GM23338 (cell line): ENCODE measurements around the gene SLC20A1. TPM values are rescaled to one million over a fixed set of nuclear protein-coding genes. Genes with fewer than 3 reads are reported as not detected.
"Not testable (repeated sequence)": the region's sequence is repeated elsewhere in the genome, so short reads cannot be mapped to it uniquely, and the experiment has no call there.

Source experiments
- ATAC-seq: fragments of 200-7000 bp; cut with Tn5 transposase; 3 replicates; pipeline ENCODE4 v1.9.1; 2020
- DNase-seq: peaks from one replicate; pipeline ENCODE4 v3.0.0-alpha.2; 2015; ENCODE audit warnings: low spot score
- H2AFZ ChIP-seq: fragments of 200-600 bp; sonication (generic); 2 replicates; pipeline ENCODE4 v1.8.0; 2016; ENCODE audit warnings: antibody characterized with exemption, mild to moderate bottlenecking, moderate library complexity
- H3F3A ChIP-seq: fragments of 200-600 bp; sonication (generic); replicated peaks from 2 replicates; pipeline ENCODE4 v1.8.0; 2017; ENCODE audit warnings: antibody characterized with exemption, mixed run types, low read depth
- H3K27ac ChIP-seq: fragments of 200-600 bp; sonication (generic); 2 replicates; pipeline ENCODE4 v1.6.1; 2016; ENCODE audit warnings: low read depth
- H3K27me3 ChIP-seq: fragments of 200-600 bp; sonication (generic); 2 replicates; pipeline ENCODE4 v1.8.0; 2016; ENCODE audit warnings: mild to moderate bottlenecking, mixed run types, moderate library complexity; ENCODE audit not compliant: insufficient read depth
- H3K36me3 ChIP-seq: fragments of 200-600 bp; sonication (generic); 2 replicates; pipeline ENCODE4 v1.8.0; 2016; ENCODE audit warnings: mild to moderate bottlenecking; ENCODE audit not compliant: insufficient read depth
- H3K4me1 ChIP-seq: fragments of 200-600 bp; sonication (generic); 2 replicates; pipeline ENCODE4 v1.8.0; 2016; ENCODE audit warnings: mild to moderate bottlenecking, moderate library complexity; ENCODE audit not compliant: insufficient read depth
- H3K4me2 ChIP-seq: fragments of 200-600 bp; sonication (generic); 2 replicates; pipeline ENCODE4 v1.7.1; 2017; ENCODE audit warnings: mixed run types
- H3K4me3 ChIP-seq: fragments of 200-600 bp; sonication (generic); 2 replicates; pipeline ENCODE4 v1.6.1; 2016; ENCODE audit warnings: mixed run types
- H3K79me2 ChIP-seq: fragments of 200-600 bp; sonication (generic); replicated peaks from 2 replicates; pipeline ENCODE4 v1.8.0; 2017; ENCODE audit warnings: mild to moderate bottlenecking; ENCODE audit not compliant: insufficient read depth
- H3K9me2 ChIP-seq: fragments of 200-600 bp; sonication (generic); 2 replicates; pipeline ENCODE4 v1.8.0; 2017; ENCODE audit not compliant: insufficient read depth
- H4K20me1 ChIP-seq: fragments of 200-600 bp; sonication (generic); replicated peaks from 2 replicates; pipeline ENCODE4 v1.8.0; 2017; ENCODE audit warnings: mild to moderate bottlenecking; ENCODE audit not compliant: insufficient read depth
- H3K27ac Mint-ChIP-seq: 2 replicates; pipeline ENCODE4 v1.8.0; 2020; ENCODE audit warnings: inconsistent platforms, mild to moderate bottlenecking, moderate library complexity, mixed read lengths
- H3K27me3 Mint-ChIP-seq: 3 replicates; pipeline ENCODE4 v1.8.0; 2022; ENCODE audit warnings: low read depth, mild to moderate bottlenecking, moderate library complexity, mixed read lengths, inconsistent platforms; ENCODE audit not compliant: insufficient read depth, poor library complexity
- H3K36me3 Mint-ChIP-seq: 3 replicates; pipeline ENCODE4 v1.8.0; 2021; ENCODE audit warnings: low read depth, mild to moderate bottlenecking, inconsistent platforms, moderate library complexity, mixed read lengths
- H3K4me1 Mint-ChIP-seq: 3 replicates; pipeline ENCODE4 v1.8.0; 2020; ENCODE audit warnings: mild to moderate bottlenecking, inconsistent platforms, mixed read lengths
- H3K4me3 Mint-ChIP-seq: 3 replicates; pipeline ENCODE4 v1.8.0; 2021; ENCODE audit warnings: moderate library complexity, mild to moderate bottlenecking, inconsistent platforms, mixed read lengths
- H3K9me3 Mint-ChIP-seq: 3 replicates; pipeline ENCODE4 v1.8.0; 2020; ENCODE audit warnings: moderate library complexity, mild to moderate bottlenecking, inconsistent platforms, mixed read lengths
- CREB1 ChIP-seq: fragments of 250-450 bp; sonication (Bioruptor Pico); IDR thresholded peaks from 2 replicates; pipeline ENCODE4 v1.5.0; 2020; ENCODE audit warnings: low read depth, mild to moderate bottlenecking, moderate library complexity
- JUNB ChIP-seq: IDR thresholded peaks from one replicate; pipeline ENCODE4 v1.6.1; 2016; ENCODE audit warnings: antibody characterized with exemption; ENCODE audit not compliant: unreplicated experiment
- NANOG ChIP-seq: IDR thresholded peaks from 2 replicates; pipeline ENCODE4 v1.6.1; 2016; ENCODE audit warnings: antibody characterized with exemption, borderline replicate concordance
- POLR2AphosphoS5 ChIP-seq: IDR thresholded peaks from 2 replicates; pipeline ENCODE4 v1.6.1; 2016; ENCODE audit warnings: antibody characterized with exemption, low read depth
- ZNF331 ChIP-seq: fragments of 250-450 bp; sonication (Bioruptor Pico); IDR thresholded peaks from 2 replicates; pipeline ENCODE4 v1.5.0; 2020; ENCODE audit warnings: low read depth, mild to moderate bottlenecking, moderate library complexity
- polyA plus RNA-seq: library from polyadenylated mRNA; unstranded; fragments of >200 nt; fragmentation: Nextera tagmentation; extraction: Ambion mirVana; gene quantifications from 2 replicates; pipeline ENCODE4 v1.2.1, GENCODE V29; 2016
- total RNA-seq: library from RNA; depleted of rRNA; stranded (reverse); fragments of >200 nt; shearing (Covaris generic); gene quantifications from 2 replicates; pipeline ENCODE4 v1.2.3, GENCODE V29; 2014
- TF ChIP-seq, protein P1 (sequence below): IDR thresholded peaks from one replicate; pipeline ENCODE4 v1.6.1; 2018; ENCODE audit warnings: antibody characterized with exemption; ENCODE audit not compliant: unreplicated experiment
- TF ChIP-seq, protein P2 (sequence below), 2 experiments: fragments of 200-600 bp in 1 of 2; sonication (generic) in 1 of 2; conservative IDR thresholded peaks; 2 replicates each; pipeline versions ENCODE4 v1.5.1 to v1.6.1; 2016 to 2017; ENCODE audit warnings: antibody characterized with exemption in 2 of 2, low read depth in 2 of 2, mild to moderate bottlenecking in 2 of 2, moderate library complexity in 1 of 2
- TF ChIP-seq, protein P3 (sequence below): IDR thresholded peaks from 2 replicates; pipeline ENCODE4 v1.6.1; 2016; ENCODE audit warnings: antibody characterized with exemption

Gene SLC20A1
- total and polyA plus RNA-seq, 2 experiments from 2014 or later: 52.9 to 84.3 TPM

DNA sequence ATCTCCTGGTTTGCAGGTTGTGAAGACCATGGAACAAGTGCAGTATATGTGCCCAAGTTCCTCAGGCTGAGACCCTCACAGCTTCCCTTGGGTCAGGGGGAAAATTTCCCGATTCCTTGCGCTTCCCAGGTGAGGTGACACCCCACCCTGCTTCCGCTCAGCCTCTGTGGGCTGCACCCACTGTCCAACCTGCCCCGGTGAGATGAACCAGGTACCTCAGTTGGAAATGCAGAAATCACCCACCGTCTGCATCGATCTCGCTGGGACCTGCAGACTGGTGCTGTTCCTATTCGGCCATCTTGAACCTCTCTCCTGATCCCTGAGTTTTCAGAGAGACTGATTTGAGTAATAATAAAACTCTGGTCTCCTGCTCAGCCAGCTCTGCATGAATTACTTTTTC, 30.7 kb upstream of the SLC20A1 start (continued):
- TF ChIP-seq, protein P1, sequence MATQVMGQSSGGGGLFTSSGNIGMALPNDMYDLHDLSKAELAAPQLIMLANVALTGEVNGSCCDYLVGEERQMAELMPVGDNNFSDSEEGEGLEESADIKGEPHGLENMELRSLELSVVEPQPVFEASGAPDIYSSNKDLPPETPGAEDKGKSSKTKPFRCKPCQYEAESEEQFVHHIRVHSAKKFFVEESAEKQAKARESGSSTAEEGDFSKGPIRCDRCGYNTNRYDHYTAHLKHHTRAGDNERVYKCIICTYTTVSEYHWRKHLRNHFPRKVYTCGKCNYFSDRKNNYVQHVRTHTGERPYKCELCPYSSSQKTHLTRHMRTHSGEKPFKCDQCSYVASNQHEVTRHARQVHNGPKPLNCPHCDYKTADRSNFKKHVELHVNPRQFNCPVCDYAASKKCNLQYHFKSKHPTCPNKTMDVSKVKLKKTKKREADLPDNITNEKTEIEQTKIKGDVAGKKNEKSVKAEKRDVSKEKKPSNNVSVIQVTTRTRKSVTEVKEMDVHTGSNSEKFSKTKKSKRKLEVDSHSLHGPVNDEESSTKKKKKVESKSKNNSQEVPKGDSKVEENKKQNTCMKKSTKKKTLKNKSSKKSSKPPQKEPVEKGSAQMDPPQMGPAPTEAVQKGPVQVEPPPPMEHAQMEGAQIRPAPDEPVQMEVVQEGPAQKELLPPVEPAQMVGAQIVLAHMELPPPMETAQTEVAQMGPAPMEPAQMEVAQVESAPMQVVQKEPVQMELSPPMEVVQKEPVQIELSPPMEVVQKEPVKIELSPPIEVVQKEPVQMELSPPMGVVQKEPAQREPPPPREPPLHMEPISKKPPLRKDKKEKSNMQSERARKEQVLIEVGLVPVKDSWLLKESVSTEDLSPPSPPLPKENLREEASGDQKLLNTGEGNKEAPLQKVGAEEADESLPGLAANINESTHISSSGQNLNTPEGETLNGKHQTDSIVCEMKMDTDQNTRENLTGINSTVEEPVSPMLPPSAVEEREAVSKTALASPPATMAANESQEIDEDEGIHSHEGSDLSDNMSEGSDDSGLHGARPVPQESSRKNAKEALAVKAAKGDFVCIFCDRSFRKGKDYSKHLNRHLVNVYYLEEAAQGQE: no peak

DNA sequence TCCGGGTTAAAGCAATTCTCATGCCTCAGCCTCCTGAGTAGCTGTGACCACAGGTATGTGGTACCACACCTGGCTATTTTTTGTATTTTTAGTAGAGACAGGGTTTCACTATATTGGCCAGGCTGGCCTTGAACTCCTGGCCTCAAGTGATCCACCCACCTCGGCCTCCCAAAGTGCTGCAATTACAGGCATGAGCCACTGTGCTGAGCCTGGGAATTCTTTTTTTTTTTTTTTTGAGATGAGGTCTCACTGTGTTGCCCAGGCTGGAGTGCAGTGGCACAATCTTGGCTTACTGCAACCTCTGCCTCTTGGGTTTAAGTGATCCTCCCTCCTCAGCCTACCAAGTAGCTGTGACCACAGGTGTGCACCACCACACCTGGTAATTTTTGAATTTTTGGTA, 29.9 kb upstream of the SLC20A1 start:
- not testable (repeated sequence) for H3K27me3 ChIP-seq, H2AFZ ChIP-seq, H3K79me2 ChIP-seq, H3K36me3 ChIP-seq, H3F3A ChIP-seq, H3K36me3 Mint-ChIP-seq, H3K9me3 Mint-ChIP-seq, H3K4me3 Mint-ChIP-seq, H3K27me3 Mint-ChIP-seq, H3K4me2 ChIP-seq, H3K4me3 ChIP-seq, H4K20me1 ChIP-seq, ATAC-seq, H3K27ac ChIP-seq, H3K27ac Mint-ChIP-seq, H3K9me2 ChIP-seq, DNase-seq, H3K4me1 ChIP-seq
- H3K4me1 Mint-ChIP-seq: peaks cover 16% of the 10 kb centered on the region; the same call in 2 of the 3 replicates

DNA sequence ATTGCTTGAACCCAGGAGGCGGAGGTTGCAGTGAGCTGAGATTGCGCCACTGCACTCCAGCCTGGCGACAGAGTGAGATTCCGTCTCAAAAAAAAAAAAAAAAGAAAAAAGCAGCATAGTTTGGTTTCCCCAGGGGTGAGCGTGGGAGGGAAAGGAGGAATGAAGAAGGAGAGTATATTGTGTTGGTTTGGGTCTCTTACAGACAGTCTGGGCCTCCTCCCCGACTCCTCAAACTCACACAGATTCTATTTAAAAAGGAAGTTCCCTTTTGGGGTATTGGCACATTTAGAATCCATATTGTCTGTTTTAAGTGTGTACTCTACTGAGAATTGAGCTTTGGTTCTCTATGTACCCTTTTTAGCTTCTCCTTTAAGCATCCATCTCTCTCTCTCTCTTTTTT, 27.4 kb upstream of the SLC20A1 start:
- peaks cover 30% of the 10 kb centered on the region for H3K4me1 Mint-ChIP-seq
- Histone ChIP-seq H3K4me1 (no peaks in the 10 kb centered on the region; the same call in none of the 2 replicates), H4K20me1 (no peaks in the 10 kb centered on the region), H3K36me3 (no peaks in the 10 kb centered on the region), H3K27me3 (no peaks in the 10 kb centered on the region), H3K4me3 (no peak overlapping the region), H3K9me2 (no peaks in the 10 kb centered on the region), H3K27ac (no peak overlapping the region), H3K79me2 (no peaks in the 10 kb centered on the region), H2AFZ (0 out of 2 replicates have a peak overlapping the region, but pooled peaks have one; percentile 32), H3F3A (no peaks in the 10 kb centered on the region), H3K4me2 (no peak overlapping the region)
- no peak overlapping the region for H3K4me3 Mint-ChIP-seq
- H3K27me3 Mint-ChIP-seq: peaks cover 14% of the 10 kb centered on the region
- TF ChIP-seq, protein P2, sequence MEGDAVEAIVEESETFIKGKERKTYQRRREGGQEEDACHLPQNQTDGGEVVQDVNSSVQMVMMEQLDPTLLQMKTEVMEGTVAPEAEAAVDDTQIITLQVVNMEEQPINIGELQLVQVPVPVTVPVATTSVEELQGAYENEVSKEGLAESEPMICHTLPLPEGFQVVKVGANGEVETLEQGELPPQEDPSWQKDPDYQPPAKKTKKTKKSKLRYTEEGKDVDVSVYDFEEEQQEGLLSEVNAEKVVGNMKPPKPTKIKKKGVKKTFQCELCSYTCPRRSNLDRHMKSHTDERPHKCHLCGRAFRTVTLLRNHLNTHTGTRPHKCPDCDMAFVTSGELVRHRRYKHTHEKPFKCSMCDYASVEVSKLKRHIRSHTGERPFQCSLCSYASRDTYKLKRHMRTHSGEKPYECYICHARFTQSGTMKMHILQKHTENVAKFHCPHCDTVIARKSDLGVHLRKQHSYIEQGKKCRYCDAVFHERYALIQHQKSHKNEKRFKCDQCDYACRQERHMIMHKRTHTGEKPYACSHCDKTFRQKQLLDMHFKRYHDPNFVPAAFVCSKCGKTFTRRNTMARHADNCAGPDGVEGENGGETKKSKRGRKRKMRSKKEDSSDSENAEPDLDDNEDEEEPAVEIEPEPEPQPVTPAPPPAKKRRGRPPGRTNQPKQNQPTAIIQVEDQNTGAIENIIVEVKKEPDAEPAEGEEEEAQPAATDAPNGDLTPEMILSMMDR (conservative IDR thresholded peaks at IDR 0.05; ENCODE audit: low read depth in 2 of 2): no peak
- TF ChIP-seq, protein P3, sequence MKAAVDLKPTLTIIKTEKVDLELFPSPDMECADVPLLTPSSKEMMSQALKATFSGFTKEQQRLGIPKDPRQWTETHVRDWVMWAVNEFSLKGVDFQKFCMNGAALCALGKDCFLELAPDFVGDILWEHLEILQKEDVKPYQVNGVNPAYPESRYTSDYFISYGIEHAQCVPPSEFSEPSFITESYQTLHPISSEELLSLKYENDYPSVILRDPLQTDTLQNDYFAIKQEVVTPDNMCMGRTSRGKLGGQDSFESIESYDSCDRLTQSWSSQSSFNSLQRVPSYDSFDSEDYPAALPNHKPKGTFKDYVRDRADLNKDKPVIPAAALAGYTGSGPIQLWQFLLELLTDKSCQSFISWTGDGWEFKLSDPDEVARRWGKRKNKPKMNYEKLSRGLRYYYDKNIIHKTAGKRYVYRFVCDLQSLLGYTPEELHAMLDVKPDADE: no peak
- TF ChIP-seq, protein P1: no peak
- no peak for TF ChIP-seq JUNB
- no peak for TF ChIP-seq POLR2AphosphoS5
- no peak for TF ChIP-seq CREB1 (CRISPR knock-in tag)
- no peak for TF ChIP-seq NANOG
- TF ChIP-seq ZNF331: no peak
- H3K27ac Mint-ChIP-seq: no peak overlapping the region
- DNase-seq (no peak), ATAC-seq (no peak)
- no peaks in the 10 kb centered on the region for H3K36me3 Mint-ChIP-seq
- peaks cover 3% of the 10 kb centered on the region; the same call in 1 of the 3 replicates for H3K9me3 Mint-ChIP-seq
